ENCODE data around the gene NPPB.

DNA sequence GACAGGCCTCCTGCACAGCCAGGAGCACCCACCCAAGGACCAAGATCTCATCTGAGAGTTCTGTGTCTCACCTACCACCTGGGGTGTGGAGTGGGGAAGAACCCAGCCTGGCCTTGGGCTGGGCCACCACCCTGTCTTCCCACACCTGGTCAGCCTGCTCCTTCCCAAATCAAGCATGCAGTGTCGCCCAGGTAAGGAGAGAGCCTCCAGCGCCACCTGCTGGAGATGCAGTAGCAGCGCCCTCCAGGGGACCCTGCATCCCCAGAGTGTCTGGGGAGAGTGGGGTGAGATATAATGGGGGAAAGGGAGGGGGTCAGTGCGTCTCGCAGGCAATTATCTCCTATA is 35.1 kb upstream of the NPPB start:
- TF ChIP-seq, protein P1, sequence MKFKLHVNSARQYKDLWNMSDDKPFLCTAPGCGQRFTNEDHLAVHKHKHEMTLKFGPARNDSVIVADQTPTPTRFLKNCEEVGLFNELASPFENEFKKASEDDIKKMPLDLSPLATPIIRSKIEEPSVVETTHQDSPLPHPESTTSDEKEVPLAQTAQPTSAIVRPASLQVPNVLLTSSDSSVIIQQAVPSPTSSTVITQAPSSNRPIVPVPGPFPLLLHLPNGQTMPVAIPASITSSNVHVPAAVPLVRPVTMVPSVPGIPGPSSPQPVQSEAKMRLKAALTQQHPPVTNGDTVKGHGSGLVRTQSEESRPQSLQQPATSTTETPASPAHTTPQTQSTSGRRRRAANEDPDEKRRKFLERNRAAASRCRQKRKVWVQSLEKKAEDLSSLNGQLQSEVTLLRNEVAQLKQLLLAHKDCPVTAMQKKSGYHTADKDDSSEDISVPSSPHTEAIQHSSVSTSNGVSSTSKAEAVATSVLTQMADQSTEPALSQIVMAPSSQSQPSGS (CRISPR knock-in tag; IDR thresholded peaks at IDR 0.05; ENCODE audit: borderline replicate concordance, low read depth), result no peak
- TF ChIP-seq, protein P2, sequence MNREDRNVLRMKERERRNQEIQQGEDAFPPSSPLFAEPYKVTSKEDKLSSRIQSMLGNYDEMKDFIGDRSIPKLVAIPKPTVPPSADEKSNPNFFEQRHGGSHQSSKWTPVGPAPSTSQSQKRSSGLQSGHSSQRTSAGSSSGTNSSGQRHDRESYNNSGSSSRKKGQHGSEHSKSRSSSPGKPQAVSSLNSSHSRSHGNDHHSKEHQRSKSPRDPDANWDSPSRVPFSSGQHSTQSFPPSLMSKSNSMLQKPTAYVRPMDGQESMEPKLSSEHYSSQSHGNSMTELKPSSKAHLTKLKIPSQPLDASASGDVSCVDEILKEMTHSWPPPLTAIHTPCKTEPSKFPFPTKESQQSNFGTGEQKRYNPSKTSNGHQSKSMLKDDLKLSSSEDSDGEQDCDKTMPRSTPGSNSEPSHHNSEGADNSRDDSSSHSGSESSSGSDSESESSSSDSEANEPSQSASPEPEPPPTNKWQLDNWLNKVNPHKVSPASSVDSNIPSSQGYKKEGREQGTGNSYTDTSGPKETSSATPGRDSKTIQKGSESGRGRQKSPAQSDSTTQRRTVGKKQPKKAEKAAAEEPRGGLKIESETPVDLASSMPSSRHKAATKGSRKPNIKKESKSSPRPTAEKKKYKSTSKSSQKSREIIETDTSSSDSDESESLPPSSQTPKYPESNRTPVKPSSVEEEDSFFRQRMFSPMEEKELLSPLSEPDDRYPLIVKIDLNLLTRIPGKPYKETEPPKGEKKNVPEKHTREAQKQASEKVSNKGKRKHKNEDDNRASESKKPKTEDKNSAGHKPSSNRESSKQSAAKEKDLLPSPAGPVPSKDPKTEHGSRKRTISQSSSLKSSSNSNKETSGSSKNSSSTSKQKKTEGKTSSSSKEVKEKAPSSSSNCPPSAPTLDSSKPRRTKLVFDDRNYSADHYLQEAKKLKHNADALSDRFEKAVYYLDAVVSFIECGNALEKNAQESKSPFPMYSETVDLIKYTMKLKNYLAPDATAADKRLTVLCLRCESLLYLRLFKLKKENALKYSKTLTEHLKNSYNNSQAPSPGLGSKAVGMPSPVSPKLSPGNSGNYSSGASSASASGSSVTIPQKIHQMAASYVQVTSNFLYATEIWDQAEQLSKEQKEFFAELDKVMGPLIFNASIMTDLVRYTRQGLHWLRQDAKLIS (CRISPR knock-in tag; IDR thresholded peaks at IDR 0.05; ENCODE audit: borderline replicate concordance), result no peak
- TF ChIP-seq TP53 (CRISPR knock-in tag; IDR thresholded peaks at IDR 0.05) (no peak), TEAD4 (CRISPR knock-in tag; IDR thresholded peaks at IDR 0.05) (no peak), NR3C1 (CRISPR knock-in tag; conservative IDR thresholded peaks at IDR 0.05; ENCODE audit: low read depth) (no peak), RORB (CRISPR knock-in tag; IDR thresholded peaks at IDR 0.05) (no peak), ZNF423 (CRISPR knock-in tag; IDR thresholded peaks at IDR 0.05) (no peak), ZBTB21 (CRISPR knock-in tag; IDR thresholded peaks at IDR 0.05; ENCODE audit: borderline replicate concordance) (no peak)
- TF ChIP-seq, protein P3, sequence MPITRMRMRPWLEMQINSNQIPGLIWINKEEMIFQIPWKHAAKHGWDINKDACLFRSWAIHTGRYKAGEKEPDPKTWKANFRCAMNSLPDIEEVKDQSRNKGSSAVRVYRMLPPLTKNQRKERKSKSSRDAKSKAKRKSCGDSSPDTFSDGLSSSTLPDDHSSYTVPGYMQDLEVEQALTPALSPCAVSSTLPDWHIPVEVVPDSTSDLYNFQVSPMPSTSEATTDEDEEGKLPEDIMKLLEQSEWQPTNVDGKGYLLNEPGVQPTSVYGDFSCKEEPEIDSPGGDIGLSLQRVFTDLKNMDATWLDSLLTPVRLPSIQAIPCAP (CRISPR knock-in tag; IDR thresholded peaks at IDR 0.05), result no peak
- TF ChIP-seq, protein P4, sequence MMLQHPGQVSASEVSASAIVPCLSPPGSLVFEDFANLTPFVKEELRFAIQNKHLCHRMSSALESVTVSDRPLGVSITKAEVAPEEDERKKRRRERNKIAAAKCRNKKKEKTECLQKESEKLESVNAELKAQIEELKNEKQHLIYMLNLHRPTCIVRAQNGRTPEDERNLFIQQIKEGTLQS (CRISPR knock-in tag; conservative IDR thresholded peaks at IDR 0.05), result no peak
- TF ChIP-seq, protein P5, sequence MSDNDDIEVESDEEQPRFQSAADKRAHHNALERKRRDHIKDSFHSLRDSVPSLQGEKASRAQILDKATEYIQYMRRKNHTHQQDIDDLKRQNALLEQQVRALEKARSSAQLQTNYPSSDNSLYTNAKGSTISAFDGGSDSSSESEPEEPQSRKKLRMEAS (CRISPR knock-in tag; IDR thresholded peaks at IDR 0.05), result no peak
- TF ChIP-seq, protein P6, sequence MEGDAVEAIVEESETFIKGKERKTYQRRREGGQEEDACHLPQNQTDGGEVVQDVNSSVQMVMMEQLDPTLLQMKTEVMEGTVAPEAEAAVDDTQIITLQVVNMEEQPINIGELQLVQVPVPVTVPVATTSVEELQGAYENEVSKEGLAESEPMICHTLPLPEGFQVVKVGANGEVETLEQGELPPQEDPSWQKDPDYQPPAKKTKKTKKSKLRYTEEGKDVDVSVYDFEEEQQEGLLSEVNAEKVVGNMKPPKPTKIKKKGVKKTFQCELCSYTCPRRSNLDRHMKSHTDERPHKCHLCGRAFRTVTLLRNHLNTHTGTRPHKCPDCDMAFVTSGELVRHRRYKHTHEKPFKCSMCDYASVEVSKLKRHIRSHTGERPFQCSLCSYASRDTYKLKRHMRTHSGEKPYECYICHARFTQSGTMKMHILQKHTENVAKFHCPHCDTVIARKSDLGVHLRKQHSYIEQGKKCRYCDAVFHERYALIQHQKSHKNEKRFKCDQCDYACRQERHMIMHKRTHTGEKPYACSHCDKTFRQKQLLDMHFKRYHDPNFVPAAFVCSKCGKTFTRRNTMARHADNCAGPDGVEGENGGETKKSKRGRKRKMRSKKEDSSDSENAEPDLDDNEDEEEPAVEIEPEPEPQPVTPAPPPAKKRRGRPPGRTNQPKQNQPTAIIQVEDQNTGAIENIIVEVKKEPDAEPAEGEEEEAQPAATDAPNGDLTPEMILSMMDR (IDR thresholded peaks at IDR 0.05), result peak; percentile 77

Data from WTC11 (cell line).